Right cardiac atrium (tissue), 5 donors: Measurements from ENCODE around the gene CRNN. TPM values are rescaled to one million over a fixed set of nuclear protein-coding genes. Genes with fewer than 3 reads are reported as not detected.

Experiments
- ATAC-seq, 2 donors: fragments of 200-7000 bp; cut with Tn5 transposase; one replicate each; pipeline versions ENCODE4 v1.8.0 to v1.9.1; 2020; ENCODE audit warnings: moderate library complexity in 2 of 2, mild to moderate bottlenecking in 1 of 2
- DNase-seq, 3 donors: peaks; one replicate each; pipeline ENCODE4 v3.0.0-alpha.2; 2020
- H3K27ac ChIP-seq: one replicate; pipeline ENCODE4 v1.5.1; 2013; ENCODE audit warnings: mild to moderate bottlenecking, low read length, control low read depth, moderate library complexity
- H3K27me3 ChIP-seq: one replicate; pipeline ENCODE4 v1.6.1; 2013; ENCODE audit not compliant: control insufficient read depth, insufficient read depth
- H3K4me1 ChIP-seq: one replicate; pipeline ENCODE4 v1.6.1; 2013; ENCODE audit warnings: low read length; ENCODE audit not compliant: control insufficient read depth, insufficient read depth
- H3K4me3 ChIP-seq: one replicate; pipeline ENCODE4 v1.5.1; 2013; ENCODE audit warnings: low read length, control low read depth
- H3K9me3 ChIP-seq: one replicate; pipeline ENCODE4 v1.6.1; 2013; ENCODE audit warnings: low read length; ENCODE audit not compliant: control insufficient read depth
- WGBS: extraction: QIAGEN DNeasy Blood & Tissue Kit; methylation state at CpG from one replicate; pipeline ENCODE4 v1.1.7; 2013; 5-methylcytosine and 5-hydroxymethylcytosine counted together
- intact Hi-C, 4 donors: fragments of 100-400 bp; cut with DNase I; formaldehyde crosslinking; loops; one replicate each; pipeline versions ENCODE4 v1.11.0 to v1.14.0; 2022 to 2023
- long read RNA-seq, 4 donors: library from polyadenylated mRNA; unstranded; transcript quantifications; one replicate each; pipeline ENCODE4 v2.0.0, GENCODE V29; 2020 to 2021
- polyA plus RNA-seq: library from polyadenylated mRNA; stranded (reverse); fragments of 200-250 nt; gene quantifications from one replicate; pipeline ENCODE4 v1.2.3, GENCODE V29; 2013
- total RNA-seq, 4 donors: library from RNA; stranded (reverse); fragmentation: NEBNext Ultra II Directional; extraction: Animal tissue kit (Norgen Biotek cat#: 25700); gene quantifications; one replicate each; pipeline ENCODE4 v1.2.1, GENCODE V29; 2021
- donor health status: healthy with polysubstance abuse.
- donor health status: DM: no; HTN: yes; CAD: no.
- donor health status: DM: no; HTN: no; CAD: no.
- donor health status: DM: no; HTN: yes; CAD: no; lungs with severe emphysema.
- donor health status: DM: yes; HTN: yes; CAD: no.

CRNN gene
- total RNA-seq (not detected), polyA plus RNA-seq (0.14 TPM)
- long read RNA-seq, donor 1, result 0 reads
- long read RNA-seq, donor 2, result 0 reads
- long read RNA-seq, donor 3, result 0 reads
- long read RNA-seq, donor 4, result 0 reads

DNA sequence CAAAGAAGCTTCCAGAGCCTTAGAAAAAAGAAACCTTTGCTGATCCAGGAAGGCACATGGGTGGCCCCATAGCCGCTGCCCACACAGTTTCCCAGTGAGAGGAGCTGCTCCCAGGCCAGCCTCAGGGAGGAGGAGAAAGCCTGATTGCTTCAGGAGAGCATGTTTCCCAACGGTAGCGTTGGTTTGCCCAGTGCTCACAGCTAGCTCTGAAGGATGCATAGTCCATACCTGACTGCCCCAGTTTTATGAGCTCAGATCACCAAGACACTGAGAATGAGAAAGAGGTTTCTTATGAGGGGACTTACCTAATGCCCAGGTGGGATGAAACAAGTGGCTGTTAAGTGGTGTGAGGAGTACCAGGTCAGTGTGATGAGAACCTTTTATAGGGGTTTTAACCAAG, at the start of gene CRNN:
Gene CRNN (minus strand): TSS at position 355 of the 400 bp plus-strand sequence. CDS start 2,030 bp downstream, outside the sequence.
- ATAC-seq (no peak), DNase-seq (no peak)
- H3K27me3 ChIP-seq, result no peaks in the 10 kb centered on the region
- no peak within 1 kb of the TSS for H3K4me3 ChIP-seq
- 83% methylated on average over 3 of the region's 3 CpGs for whole genome bisulfite sequencing
- H3K9me3 ChIP-seq, result no peaks in the 10 kb centered on the region
- no peak within 1 kb of the TSS for H3K27ac ChIP-seq
- H3K4me1 ChIP-seq, result no peaks in the 10 kb centered on the region
- intact Hi-C loops, result no loop called here

DNA sequence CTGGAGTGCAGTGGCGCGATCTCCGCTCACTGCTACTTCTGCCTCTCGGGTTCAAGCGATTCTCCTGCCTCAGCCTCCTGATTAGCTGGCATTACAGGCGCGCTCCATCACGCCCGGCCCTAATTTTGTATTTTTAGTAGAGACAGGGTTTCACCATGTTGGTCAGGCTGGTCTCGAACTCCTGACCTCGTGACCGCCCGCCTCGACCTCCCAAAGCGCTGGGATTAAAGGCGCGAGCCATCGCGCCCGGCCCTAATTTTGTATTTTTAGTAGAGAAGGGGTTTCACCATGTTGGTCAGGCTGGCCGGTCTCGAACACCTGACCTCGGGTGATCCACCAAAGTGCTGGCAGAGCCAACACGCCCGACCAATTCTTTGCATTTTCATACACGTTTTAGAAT, 48.6 kb upstream of the CRNN start:
- Histone ChIP-seq H3K27me3 (no peaks in the 10 kb centered on the region), H3K9me3 (no peaks in the 10 kb centered on the region), H3K27ac (no peak overlapping the region), H3K4me1 (no peaks in the 10 kb centered on the region), H3K4me3 (no peak overlapping the region)
- ATAC-seq (no peak), DNase-seq (no peak)
- 93% methylated on average over 26 of the region's 26 CpGs for WGBS
- intact Hi-C loops, result no loop called here

DNA sequence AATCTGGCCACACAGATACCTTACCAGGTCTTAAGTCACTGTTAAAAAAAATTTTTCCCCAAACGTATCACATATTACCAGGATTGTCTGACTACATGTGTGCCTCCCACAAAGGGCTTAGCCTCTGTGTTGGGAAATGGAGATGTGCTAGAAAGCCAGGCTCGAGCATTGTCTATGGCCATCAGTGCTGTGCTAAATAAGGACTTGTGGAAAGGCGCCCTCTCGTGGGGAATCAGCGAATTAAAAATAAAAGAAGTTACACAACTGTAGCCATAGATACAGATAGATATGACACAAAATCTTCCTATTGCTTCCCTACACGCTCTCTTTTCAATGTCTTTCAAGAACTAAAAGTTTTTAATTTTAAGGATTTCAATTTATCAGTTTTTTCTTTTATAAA, 47.5 kb upstream of the CRNN start:
- Histone ChIP-seq H3K27me3 (no peaks in the 10 kb centered on the region), H3K4me3 (no peak overlapping the region), H3K9me3 (no peaks in the 10 kb centered on the region), H3K27ac (no peak overlapping the region), H3K4me1 (no peaks in the 10 kb centered on the region)
- intact Hi-C loops, result no loop called here
- peak; percentile 38 to 77 for ATAC-seq
- DNase-seq, result peak in 1 of 3 donors; percentile 32
- 7% methylated on average over 6 of the region's 6 CpGs for WGBS

DNA sequence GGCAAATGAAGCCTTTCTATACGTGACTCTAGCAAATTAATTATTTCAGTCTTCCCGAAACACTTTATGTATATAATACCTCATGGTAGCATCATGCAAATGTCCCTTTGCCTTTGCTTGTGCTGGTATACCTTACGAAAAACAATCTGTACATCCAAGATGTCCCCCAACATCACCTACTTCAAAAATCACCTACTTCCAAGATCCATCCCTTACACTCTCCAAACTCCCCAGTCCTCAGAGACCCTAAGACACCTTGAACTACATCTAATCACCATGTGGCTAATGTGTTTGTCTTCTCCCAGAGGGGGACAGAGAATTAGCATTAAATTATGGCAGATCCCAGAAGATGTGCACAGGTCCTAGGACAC, 46.5 kb upstream of the CRNN start:
- Histone ChIP-seq H3K27ac (no peak overlapping the region), H3K27me3 (no peaks in the 10 kb centered on the region), H3K4me3 (no peak overlapping the region), H3K4me1 (no peaks in the 10 kb centered on the region), H3K9me3 (no peaks in the 10 kb centered on the region)
- 46% methylated on average over 3 of the region's 3 CpGs for WGBS
- no peak for DNase-seq
- intact Hi-C loops, result no loop called here
- ATAC-seq, result no peak

DNA sequence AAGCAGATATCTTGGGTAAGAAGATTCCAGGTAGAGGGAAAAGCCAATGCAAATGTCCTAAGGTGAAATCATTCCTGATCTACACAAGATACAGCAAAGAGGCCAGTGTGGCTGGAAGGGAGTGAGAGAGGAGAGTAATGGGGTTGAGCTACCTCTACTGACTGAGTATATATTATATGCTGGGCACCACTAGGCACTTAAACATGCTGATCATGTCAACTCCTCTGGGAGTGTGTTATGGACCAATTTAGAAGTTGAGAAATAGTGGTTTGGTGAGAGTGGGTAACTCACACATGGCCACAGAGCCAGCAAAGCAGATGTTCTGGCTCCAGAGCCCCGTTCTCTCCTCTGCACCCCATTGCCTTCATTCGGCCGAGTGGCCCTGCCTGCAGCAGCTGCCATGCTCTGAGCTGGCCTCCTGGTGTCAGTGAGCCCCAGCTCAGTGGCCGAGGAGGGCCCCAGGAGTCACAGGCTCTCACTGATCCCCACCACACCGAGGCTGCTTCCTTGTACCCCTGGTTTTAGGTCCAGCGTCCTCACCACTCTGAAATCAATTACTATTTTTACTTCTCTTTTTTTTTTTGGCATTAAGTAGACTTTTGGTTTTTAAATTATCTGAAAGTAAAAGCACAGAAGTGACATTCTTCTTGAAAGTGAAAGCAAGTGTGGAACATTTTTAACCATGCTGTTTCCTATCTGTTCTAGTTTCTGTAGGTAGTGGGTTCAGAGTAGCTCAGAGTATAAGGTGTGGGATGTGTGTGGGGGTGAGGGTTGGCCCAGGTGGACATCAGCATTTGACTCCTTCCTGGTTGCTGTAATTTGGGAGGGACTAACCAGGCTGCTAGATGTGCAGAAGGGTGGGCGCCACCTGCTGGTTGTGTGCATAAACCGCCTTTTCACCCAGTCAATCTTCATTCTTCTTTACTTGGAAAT, 45.8 kb upstream of the CRNN start:
- ATAC-seq (peak; percentile 68 to 81), DNase-seq (peak; percentile 70 to 86 (median 85))
- Histone ChIP-seq H3K27me3 (no peaks in the 10 kb centered on the region), H3K4me1 (no peaks in the 10 kb centered on the region), H3K27ac (no peak overlapping the region), H3K9me3 (no peaks in the 10 kb centered on the region), H3K4me3 (no peak overlapping the region)
- WGBS, result 37% methylated on average over 8 of the region's 8 CpGs
- intact Hi-C loops, result loop anchor here (5.0 kb wide), 3 partner anchors 273 to 408 kb away; no protein-coding TSS in a partner anchor

DNA sequence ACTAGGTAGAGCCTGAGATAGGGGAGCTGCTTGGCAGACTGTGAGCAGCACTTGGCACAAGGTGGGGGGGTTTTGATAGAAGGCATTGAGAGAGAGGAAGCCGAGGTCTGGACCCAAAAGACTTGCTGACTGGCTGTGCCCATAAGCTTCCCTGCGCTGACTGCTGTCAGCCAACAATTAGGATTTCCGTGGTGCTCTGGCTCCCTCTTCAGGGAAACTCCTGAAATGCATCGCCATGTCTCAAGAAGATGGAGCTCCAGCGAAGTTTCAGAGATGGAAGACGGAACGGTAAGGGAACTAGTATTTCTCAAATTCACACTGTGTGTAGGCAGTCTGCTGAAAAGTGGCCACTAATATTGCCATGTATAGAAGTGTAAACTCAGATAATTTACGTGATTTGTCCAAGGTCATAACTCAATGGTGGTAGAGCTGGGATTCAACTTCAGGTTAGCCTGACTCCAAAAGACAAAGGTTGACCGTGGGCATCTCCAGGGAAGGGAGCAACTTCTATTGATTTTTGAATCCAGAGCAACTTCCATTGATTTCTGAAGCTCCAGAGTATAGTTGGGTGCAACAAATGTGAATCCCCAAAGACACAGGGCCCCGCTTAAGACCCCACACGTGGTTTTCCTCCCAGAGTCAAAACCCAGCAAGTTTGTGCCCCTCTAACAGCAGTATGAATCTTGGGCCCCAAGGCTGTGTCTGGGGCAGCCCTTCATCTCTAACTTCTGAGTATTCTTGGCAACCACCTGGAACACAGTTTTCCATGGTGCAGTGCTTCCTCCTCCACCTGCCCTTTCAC, 44.5 kb upstream of the CRNN start:
- DNase-seq, result peak; percentile 76 to 89 (median 85)
- intact Hi-C loops, result loop anchor here (5.0 kb wide), 3 partner anchors 271 to 406 kb away; no protein-coding TSS in a partner anchor
- H3K9me3 ChIP-seq, result no peaks in the 10 kb centered on the region
- H3K4me1 ChIP-seq, result no peaks in the 10 kb centered on the region
- 27% methylated on average over 11 of the region's 11 CpGs for WGBS
- H3K27ac ChIP-seq, result no peak overlapping the region
- peak; percentile 75 to 85 for ATAC-seq
- H3K4me3 ChIP-seq, result no peak overlapping the region
- no peaks in the 10 kb centered on the region for H3K27me3 ChIP-seq

DNA sequence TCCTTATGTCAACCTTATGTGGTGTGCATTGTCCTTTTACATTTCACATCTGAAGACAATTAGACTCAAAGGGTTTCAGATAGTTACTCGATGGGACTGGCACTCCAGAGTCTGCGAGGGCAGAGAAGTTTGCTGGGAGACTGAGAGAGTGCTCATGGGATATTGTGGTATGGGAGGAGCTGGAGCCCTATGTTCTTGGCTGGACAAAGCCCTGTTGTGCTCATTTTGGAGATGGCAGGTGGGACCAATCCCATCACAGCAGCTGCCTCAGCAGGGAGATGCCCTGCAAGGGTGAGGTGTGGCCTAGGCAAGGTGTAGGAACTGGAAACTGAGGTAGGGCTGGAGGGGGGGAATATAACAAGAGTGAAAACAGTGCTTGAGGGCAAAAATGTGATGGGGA, 43.5 kb upstream of the CRNN start:
- no peak overlapping the region for H3K27ac ChIP-seq
- no peaks in the 10 kb centered on the region for H3K4me1 ChIP-seq
- H3K4me3 ChIP-seq, result no peak overlapping the region
- WGBS, result 84% methylated on average over 2 of the region's 2 CpGs
- no peaks in the 10 kb centered on the region for H3K9me3 ChIP-seq
- ATAC-seq, result no peak
- intact Hi-C loops, result loop anchor here (5.0 kb wide), 3 partner anchors 270 to 405 kb away; no protein-coding TSS in a partner anchor
- H3K27me3 ChIP-seq, result no peaks in the 10 kb centered on the region
- DNase-seq, result no peak

DNA sequence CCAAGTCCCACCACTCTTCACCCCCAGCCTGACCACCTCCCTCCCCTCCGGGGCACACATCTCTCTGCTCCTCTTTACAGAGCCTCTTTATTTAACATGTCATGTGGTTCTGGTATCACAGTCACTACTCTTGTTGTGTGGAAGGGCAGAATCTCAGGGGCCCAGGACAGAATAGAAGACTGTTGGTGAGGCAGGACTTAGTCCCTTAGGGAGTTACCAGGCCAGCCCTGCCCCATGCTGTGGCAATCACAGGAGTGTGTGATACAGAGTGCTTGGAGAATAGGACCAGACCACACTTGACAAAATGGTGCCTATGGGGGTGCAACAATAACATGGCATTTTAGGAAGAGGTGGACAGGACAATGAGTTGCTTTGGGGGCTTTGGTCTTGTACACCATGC, 43.0 kb upstream of the CRNN start:
- H3K27ac ChIP-seq, result no peak overlapping the region
- WGBS, result 79% methylated on average over 1 of the region's 1 CpG
- no peak for ATAC-seq
- intact Hi-C loops, result loop anchor here (5.0 kb wide), 3 partner anchors 270 to 405 kb away; no protein-coding TSS in a partner anchor
- no peak overlapping the region for H3K4me3 ChIP-seq
- no peaks in the 10 kb centered on the region for H3K4me1 ChIP-seq
- DNase-seq, result no peak
- H3K27me3 ChIP-seq, result no peaks in the 10 kb centered on the region
- no peaks in the 10 kb centered on the region for H3K9me3 ChIP-seq

DNA sequence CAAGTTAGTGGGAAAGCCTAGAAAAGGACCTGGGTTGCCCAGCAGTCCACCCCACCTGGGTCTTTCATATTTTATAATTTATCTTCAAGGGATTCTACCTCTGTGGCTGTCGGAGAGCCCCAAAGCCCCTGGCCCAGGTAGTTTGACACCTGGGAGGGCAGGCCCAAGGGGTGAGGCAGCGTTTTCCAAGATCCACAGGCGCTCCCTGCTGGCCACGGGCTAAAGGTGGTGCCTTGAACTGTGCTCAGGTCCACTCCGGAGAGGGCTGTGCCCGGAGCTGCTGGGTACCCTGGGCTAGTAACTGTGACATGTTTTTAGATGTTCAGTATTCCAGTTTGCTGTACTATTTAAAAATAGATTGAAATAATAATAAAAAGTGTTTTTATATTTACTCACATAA, 37.2 kb upstream of the CRNN start:
- Histone ChIP-seq H3K4me3 (no peak overlapping the region), H3K9me3 (no peaks in the 10 kb centered on the region), H3K27ac (no peak overlapping the region), H3K27me3 (no peaks in the 10 kb centered on the region), H3K4me1 (no peaks in the 10 kb centered on the region)
- DNase-seq, result no peak
- WGBS, result 46% methylated on average over 6 of the region's 6 CpGs
- ATAC-seq, result no peak
- intact Hi-C loops, result no loop called here

DNA sequence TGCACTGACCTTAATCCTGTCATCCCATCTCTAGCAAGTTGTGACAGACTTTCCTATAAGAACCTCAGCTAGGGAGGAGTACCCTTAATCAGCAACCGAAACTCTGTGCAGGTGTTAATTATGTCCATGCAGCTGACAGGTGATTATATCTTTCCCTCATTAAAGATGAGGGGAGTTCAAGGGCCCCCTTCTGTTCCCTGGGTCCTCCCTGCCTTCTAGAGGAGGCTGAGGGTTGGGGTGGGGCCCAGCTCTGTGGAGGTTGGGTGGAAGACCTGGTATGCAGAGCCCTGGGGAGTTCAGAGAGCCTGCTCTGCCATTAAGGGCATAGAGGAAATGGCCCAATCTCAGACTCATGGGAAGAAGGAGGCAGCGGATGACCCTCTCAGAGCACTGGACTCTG, 35.6 kb upstream of the CRNN start:
- no peaks in the 10 kb centered on the region for H3K9me3 ChIP-seq
- no peaks in the 10 kb centered on the region for H3K27me3 ChIP-seq
- H3K27ac ChIP-seq, result no peak overlapping the region
- DNase-seq (no peak), ATAC-seq (no peak)
- no peak overlapping the region for H3K4me3 ChIP-seq
- WGBS, result 85% methylated on average over 2 of the region's 2 CpGs
- H3K4me1 ChIP-seq, result no peaks in the 10 kb centered on the region
- intact Hi-C loops, result no loop called here

DNA sequence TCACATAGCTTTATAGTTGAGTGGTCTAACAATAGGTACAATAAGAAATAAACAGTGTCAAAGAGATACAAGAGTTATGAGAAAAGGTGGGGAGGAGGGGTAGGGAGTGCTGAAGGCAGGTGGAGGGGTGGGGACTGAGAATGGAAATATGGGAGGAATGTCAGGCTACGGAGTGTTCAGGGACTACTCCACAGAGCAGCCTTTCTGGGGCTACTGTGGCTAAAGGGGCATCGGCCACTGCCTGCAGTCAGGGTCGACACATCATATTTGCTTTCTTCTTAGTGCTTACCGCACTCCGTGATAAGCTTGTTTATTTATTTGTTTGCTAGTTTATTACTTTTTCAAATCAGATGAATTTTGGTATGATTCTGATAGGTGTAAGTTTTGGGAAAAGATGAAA, 34.4 kb upstream of the CRNN start:
- Histone ChIP-seq H3K27me3 (no peaks in the 10 kb centered on the region), H3K27ac (no peak overlapping the region), H3K4me3 (no peak overlapping the region), H3K4me1 (no peaks in the 10 kb centered on the region), H3K9me3 (no peaks in the 10 kb centered on the region)
- ATAC-seq (no peak), DNase-seq (no peak)
- 82% methylated on average over 5 of the region's 5 CpGs for WGBS
- intact Hi-C loops, result no loop called here
